ENCODE data around the gene SNCAIP.

Gene SNCAIP

GRCh38 chr5:122424132-122424531 is 112.1 kb downstream of the SNCAIP start:
- Histone ChIP-seq H3K9ac (ENCODE audit: low read depth, low read length) (no peak overlapping the region), H3K4me1 (ENCODE audit: insufficient read depth, low read length) (peaks cover 5% of the 10 kb centered on the region; the same call in 1 of the 2 replicates), H3K9me3 (ENCODE audit: control insufficient read depth, insufficient read depth, low read length) (no peaks in the 10 kb centered on the region; the same call in 1 of the 2 replicates), H3K36me3 (ENCODE audit: insufficient read depth, low read length) (no peaks in the 10 kb centered on the region)

GRCh38 chr5:122426301-122426700 is 114.3 kb downstream of the SNCAIP start:
- H3K36me3 ChIP-seq (ENCODE audit: insufficient read depth, low read length) = no peaks in the 10 kb centered on the region
- no peaks in the 10 kb centered on the region for H3K9me3 ChIP-seq (ENCODE audit: control insufficient read depth, insufficient read depth, low read length)
- H3K9ac ChIP-seq (ENCODE audit: low read depth, low read length) = no peak overlapping the region
- peaks cover 14% of the 10 kb centered on the region for H3K4me1 ChIP-seq (ENCODE audit: insufficient read depth, low read length)

DNA sequence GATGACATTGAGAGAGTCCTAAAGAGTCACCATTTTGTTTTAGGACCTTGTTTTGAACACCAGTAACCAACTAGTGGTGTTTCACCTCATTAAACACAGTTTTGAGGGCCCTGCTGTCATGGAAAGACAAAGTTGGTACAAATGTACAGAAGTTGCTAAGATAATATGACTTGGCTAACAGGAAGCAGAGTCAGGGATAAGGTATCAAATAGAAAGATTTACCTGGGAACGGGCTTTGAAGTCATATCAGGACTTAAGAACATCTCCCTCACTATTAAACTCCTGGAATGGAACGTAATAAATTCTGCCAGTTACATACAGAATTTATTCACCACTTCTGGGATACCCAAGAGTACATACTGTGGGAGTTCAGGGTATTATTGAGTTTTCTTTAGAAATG is 115.6 kb downstream of the SNCAIP start:
- Histone ChIP-seq H3K9ac (ENCODE audit: low read depth, low read length) (no peak overlapping the region), H3K9me3 (ENCODE audit: control insufficient read depth, insufficient read depth, low read length) (no peaks in the 10 kb centered on the region), H3K36me3 (ENCODE audit: insufficient read depth, low read length) (no peaks in the 10 kb centered on the region), H3K4me1 (ENCODE audit: insufficient read depth, low read length) (peaks cover 14% of the 10 kb centered on the region)

DNA sequence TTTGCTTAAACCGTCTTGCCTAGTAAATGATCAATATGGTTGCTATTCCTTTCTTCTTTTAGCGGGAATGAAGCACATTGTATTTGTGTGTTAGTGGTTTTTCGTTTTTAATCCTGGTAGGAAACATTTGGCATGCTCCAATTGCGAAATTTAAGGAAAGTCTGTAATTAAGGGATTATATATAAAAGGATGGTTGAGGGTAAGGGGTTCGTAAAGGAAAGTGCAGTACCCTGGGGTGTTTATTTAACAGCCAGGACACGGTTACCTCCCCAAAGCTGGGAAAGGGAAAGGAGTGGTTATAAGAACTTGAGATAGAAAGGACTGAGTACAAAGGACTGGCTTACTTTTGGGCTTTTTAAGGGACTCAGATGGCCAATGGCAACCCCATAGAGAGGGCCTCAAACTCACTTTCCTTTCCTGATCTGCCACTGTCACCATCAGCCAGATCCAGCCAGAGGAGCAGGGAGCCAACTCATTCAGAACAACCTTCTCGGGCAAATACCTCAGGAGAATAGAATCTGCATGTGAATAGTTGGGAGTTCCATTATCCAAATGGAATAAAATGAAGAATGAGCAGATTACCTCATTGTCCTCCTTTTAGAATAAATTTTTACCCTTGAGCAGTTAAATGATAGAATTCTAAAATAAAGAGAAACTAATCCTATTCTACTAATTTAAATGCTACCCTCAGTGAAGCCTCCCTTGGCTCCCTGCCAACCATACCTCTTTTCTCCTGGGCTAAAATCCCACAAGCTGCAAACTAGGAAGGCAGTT is 117.7 kb downstream of the SNCAIP start:
- Histone ChIP-seq H3K36me3 (ENCODE audit: insufficient read depth, low read length) (no peaks in the 10 kb centered on the region), H3K4me1 (ENCODE audit: insufficient read depth, low read length) (peaks cover 9% of the 10 kb centered on the region; the same call in 1 of the 2 replicates), H3K9ac (ENCODE audit: low read depth, low read length) (no peak overlapping the region), H3K9me3 (ENCODE audit: control insufficient read depth, insufficient read depth, low read length) (no peaks in the 10 kb centered on the region)

- H3K9me3 ChIP-seq (ENCODE audit: control insufficient read depth, insufficient read depth, low read length) = no peaks in the 10 kb centered on the region
- peaks cover 9% of the 10 kb centered on the region; the same call in 1 of the 2 replicates for H3K4me1 ChIP-seq (ENCODE audit: insufficient read depth, low read length)
- no peak overlapping the region for H3K9ac ChIP-seq (ENCODE audit: low read depth, low read length)
- no peaks in the 10 kb centered on the region for H3K36me3 ChIP-seq (ENCODE audit: insufficient read depth, low read length)
Measured at GRCh38 chr5:122430319-122430586, 118.2 kb downstream of the SNCAIP start.

- Histone ChIP-seq H3K9ac (ENCODE audit: low read depth, low read length) (no peak overlapping the region), H3K4me1 (ENCODE audit: insufficient read depth, low read length) (peaks cover 9% of the 10 kb centered on the region; the same call in 1 of the 2 replicates), H3K36me3 (ENCODE audit: insufficient read depth, low read length) (no peaks in the 10 kb centered on the region), H3K9me3 (ENCODE audit: control insufficient read depth, insufficient read depth, low read length) (no peaks in the 10 kb centered on the region)
Measured at GRCh38 chr5:122431298-122431697, 119.3 kb downstream of the SNCAIP start.

DNA sequence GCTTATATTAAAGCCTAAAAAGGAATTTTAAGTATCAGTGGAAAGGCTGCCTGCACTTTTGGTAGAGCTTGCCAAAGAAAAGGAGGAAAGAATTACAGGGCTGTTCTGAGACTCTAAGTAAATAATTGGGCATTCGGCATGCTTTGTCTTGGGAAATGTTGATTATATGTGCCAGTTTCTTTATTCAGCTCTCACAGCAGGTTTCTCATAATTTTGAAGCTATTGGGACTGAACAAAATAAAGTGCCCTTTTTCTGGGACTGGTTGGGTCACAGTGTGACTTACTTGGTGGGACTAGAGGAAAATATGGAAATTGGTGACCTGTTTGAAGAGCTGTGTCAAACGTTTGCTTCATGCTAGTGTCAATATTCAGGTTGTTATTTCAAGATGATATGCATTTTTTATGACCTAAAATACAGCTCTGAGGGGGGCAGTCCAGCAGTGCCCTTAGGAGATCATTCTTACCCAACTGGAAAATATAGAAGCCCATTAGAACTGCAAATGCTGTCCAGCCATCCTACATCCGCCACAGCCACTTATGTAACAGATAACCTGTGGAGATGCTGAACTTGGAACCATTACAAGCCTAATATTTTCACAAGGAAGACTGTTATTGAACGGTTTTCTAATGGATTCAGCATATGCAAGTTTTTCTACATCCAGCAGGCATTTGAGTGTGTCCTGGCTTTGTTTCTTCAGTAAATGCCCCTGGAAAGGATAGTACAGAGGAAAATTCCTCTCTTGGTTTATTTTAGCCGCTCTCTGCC is 122.4 kb downstream of the SNCAIP start:
- H3K4me1 ChIP-seq (ENCODE audit: insufficient read depth, low read length) = peaks cover 8% of the 10 kb centered on the region; the same call in 1 of the 2 replicates
- no peaks in the 10 kb centered on the region for H3K36me3 ChIP-seq (ENCODE audit: insufficient read depth, low read length)
- H3K9ac ChIP-seq (ENCODE audit: low read depth, low read length) = no peak overlapping the region
- no peaks in the 10 kb centered on the region for H3K9me3 ChIP-seq (ENCODE audit: control insufficient read depth, insufficient read depth, low read length)

DNA sequence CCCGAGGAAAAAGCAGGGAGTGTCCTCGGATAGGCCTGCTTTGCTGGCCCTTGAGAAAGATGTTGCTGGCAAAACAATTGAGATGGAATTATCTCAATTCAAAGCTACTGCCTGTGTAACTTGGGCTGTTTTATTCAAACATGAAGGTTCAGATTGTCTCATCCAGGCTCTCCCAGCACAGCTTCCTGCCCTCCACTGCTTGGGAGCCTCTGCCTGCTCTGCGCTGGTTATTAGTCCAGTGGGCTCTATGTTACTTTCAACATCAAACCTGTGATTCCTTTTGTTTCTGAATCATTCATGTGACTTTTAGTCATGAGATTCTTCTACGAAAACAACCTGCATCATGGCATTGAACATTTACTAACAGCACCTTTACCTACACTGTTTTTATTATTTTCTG is 123.2 kb downstream of the SNCAIP start:
- Histone ChIP-seq H3K4me1 (ENCODE audit: insufficient read depth, low read length) (peaks cover under 1% of the 10 kb centered on the region; the same call in 1 of the 2 replicates), H3K36me3 (ENCODE audit: insufficient read depth, low read length) (no peaks in the 10 kb centered on the region), H3K9ac (ENCODE audit: low read depth, low read length) (no peak overlapping the region), H3K9me3 (ENCODE audit: control insufficient read depth, insufficient read depth, low read length) (no peaks in the 10 kb centered on the region)

DNA sequence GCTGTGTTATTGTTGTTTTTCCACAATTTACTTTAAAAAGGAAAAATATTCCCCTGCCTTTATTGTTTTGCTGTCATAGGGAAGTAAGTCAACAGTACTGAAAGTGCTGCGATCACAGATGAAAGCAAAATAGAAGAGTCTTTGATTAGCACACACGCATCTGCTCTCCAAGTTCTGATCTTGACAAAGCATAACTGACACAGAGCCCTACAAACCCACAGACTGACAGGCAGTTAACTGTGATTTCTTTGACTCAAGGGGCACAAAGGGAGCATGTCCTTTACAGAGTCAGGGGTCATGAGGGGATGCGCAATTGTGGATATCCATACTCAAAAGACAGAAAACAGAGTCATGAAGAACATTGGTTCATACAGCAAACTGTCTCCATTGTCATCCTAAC is 123.7 kb downstream of the SNCAIP start:
- no peak overlapping the region for H3K9ac ChIP-seq (ENCODE audit: low read depth, low read length)
- H3K4me1 ChIP-seq (ENCODE audit: insufficient read depth, low read length) = no peaks in the 10 kb centered on the region; the same call in 1 of the 2 replicates
- H3K36me3 ChIP-seq (ENCODE audit: insufficient read depth, low read length) = no peaks in the 10 kb centered on the region
- H3K9me3 ChIP-seq (ENCODE audit: control insufficient read depth, insufficient read depth, low read length) = no peaks in the 10 kb centered on the region

DNA sequence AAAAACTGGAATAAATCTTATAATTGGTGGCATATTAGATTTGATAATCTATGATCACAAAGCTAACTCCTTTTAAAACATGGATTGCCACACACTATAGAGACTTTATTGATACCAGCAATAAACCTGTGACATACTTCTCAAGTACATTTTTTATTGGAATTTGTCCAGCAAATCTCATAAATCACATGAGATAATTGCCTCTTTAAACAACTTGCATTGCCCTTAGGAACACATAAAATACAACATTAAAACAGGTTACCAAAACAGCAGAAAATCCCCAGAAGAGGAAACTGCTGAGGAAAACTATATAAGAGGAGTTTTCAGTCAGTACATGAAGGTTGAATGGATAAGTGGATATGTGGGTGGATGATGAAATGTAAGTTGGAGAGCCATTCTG is 124.6 kb downstream of the SNCAIP start:
- H3K4me1 ChIP-seq (ENCODE audit: insufficient read depth, low read length) = no peaks in the 10 kb centered on the region; the same call in 1 of the 2 replicates
- H3K9me3 ChIP-seq (ENCODE audit: control insufficient read depth, insufficient read depth, low read length) = no peaks in the 10 kb centered on the region
- no peak overlapping the region for H3K9ac ChIP-seq (ENCODE audit: low read depth, low read length)
- no peaks in the 10 kb centered on the region for H3K36me3 ChIP-seq (ENCODE audit: insufficient read depth, low read length)

- Histone ChIP-seq H3K36me3 (ENCODE audit: insufficient read depth, low read length) (no peaks in the 10 kb centered on the region), H3K9ac (ENCODE audit: low read depth, low read length) (no peak overlapping the region), H3K4me1 (ENCODE audit: insufficient read depth, low read length) (no peaks in the 10 kb centered on the region; the same call in 1 of the 2 replicates), H3K9me3 (ENCODE audit: control insufficient read depth, insufficient read depth, low read length) (no peaks in the 10 kb centered on the region)
Measured at GRCh38 chr5:122439645-122440044, 127.6 kb downstream of the SNCAIP start.

- Histone ChIP-seq H3K9ac (ENCODE audit: low read depth, low read length) (no peak overlapping the region), H3K9me3 (ENCODE audit: control insufficient read depth, insufficient read depth, low read length) (no peaks in the 10 kb centered on the region), H3K36me3 (ENCODE audit: insufficient read depth, low read length) (no peaks in the 10 kb centered on the region; the same call in 1 of the 2 replicates), H3K4me1 (ENCODE audit: insufficient read depth, low read length) (no peaks in the 10 kb centered on the region; the same call in 1 of the 2 replicates)
Measured at GRCh38 chr5:122442938-122443337, 130.9 kb downstream of the SNCAIP start.

DNA sequence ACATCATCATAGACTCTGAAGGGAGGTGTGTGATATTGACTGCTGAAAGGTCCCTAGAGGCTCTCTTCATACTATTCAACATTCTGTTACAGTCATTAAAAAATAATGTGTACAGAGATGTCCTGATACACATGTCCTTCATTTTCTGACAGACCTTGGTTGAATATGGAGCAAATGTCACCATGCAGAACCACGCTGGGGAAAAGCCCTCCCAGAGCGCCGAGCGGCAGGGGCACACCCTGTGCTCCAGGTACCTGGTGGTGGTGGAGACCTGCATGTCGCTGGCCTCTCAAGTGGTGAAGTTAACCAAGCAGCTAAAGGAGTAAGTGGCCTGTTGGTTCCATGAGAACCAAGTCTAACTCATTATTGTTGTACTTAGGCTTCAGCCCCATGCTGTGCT is 132.4 kb downstream of the SNCAIP start:
- H3K9ac ChIP-seq (ENCODE audit: low read depth, low read length) = no peak overlapping the region
- no peaks in the 10 kb centered on the region; the same call in 1 of the 2 replicates for H3K4me1 ChIP-seq (ENCODE audit: insufficient read depth, low read length)
- no peaks in the 10 kb centered on the region for H3K9me3 ChIP-seq (ENCODE audit: control insufficient read depth, insufficient read depth, low read length)
- no peaks in the 10 kb centered on the region; the same call in 1 of the 2 replicates for H3K36me3 ChIP-seq (ENCODE audit: insufficient read depth, low read length)

- H3K9me3 ChIP-seq (ENCODE audit: control insufficient read depth, insufficient read depth, low read length) = no peaks in the 10 kb centered on the region
- no peaks in the 10 kb centered on the region; the same call in 1 of the 2 replicates for H3K4me1 ChIP-seq (ENCODE audit: insufficient read depth, low read length)
- H3K9ac ChIP-seq (ENCODE audit: low read depth, low read length) = no peak overlapping the region
- H3K36me3 ChIP-seq (ENCODE audit: insufficient read depth, low read length) = no peaks in the 10 kb centered on the region; the same call in 1 of the 2 replicates
Measured at GRCh38 chr5:122445070-122445469, 133.0 kb downstream of the SNCAIP start.

GRCh38 chr5:122447072-122447471 is 135.0 kb downstream of the SNCAIP start:
- Histone ChIP-seq H3K4me1 (ENCODE audit: insufficient read depth, low read length) (no peaks in the 10 kb centered on the region), H3K36me3 (ENCODE audit: insufficient read depth, low read length) (no peaks in the 10 kb centered on the region; the same call in 1 of the 2 replicates), H3K9ac (ENCODE audit: low read depth, low read length) (no peak overlapping the region), H3K9me3 (ENCODE audit: control insufficient read depth, insufficient read depth, low read length) (no peaks in the 10 kb centered on the region)

Data from ES-I3 (cell line).